Measurements from ENCODE around the gene COL9A2. TPM values are rescaled to one million over a fixed set of nuclear protein-coding genes. Genes with fewer than 3 reads are reported as not detected.
A peak's percentile ranks its signal among the peaks of the same experiment; 100 is the strongest.

COL9A2 gene
- total RNA-seq, 4 donors from 2014 or later: 0.07 to 8.9 TPM; not detected in 2

DNA sequence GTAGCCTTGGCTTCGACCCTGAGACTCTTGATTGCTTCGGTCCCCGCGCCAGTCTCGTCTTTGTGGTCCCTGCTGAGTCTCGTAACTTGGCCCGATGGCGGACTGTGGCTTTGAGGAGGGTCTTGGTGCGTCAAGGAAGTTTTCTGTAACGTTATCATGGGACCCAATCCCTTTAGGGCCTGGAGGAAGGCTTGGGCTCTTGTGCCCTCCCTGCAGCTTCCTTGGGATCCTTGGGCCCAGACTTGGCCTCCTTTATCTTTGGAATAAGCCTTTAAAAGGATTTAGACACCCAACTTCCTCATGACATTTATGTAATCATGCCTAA, 58.7 kb downstream of the COL9A2 start:
- TF ChIP-seq POLR2A (IDR thresholded peaks at IDR 0.05): no peak
- Histone ChIP-seq H3K27ac (peak overlapping the region; percentile 83 to 98 (median 88)), H3K9me3 (no peaks in the 10 kb centered on the region), H3K4me1 (peaks cover 32 to 50% of the 10 kb centered on the region in 2 donors), H3K27me3 (no peaks in the 10 kb centered on the region), H3K36me3 (peaks cover 0 to 30% of the 10 kb centered on the region in 2 donors), H3K4me3 (peak overlapping the region; percentile 90 to 100 (median 93))
- in situ Hi-C loops (cut with MboI; ENCODE audit: low sequenced_read_pairs in 4 of 4): loop anchor here in 3 of 4 donors (5.0 to 10.0 kb wide), 3 partner anchors 94 to 104 kb away; partner anchors contain the start of gene RLF (in 2 of the 3)
- DNase-seq (no peak), ATAC-seq (no peak)
- intact Hi-C loops (cut with DNase I; ENCODE audit: low total_unique reads): loop anchor here (5.0 kb wide), 3 partner anchors 114 to 216 kb away; partner anchors contain the start of genes CAP1 and SMAP2

DNA sequence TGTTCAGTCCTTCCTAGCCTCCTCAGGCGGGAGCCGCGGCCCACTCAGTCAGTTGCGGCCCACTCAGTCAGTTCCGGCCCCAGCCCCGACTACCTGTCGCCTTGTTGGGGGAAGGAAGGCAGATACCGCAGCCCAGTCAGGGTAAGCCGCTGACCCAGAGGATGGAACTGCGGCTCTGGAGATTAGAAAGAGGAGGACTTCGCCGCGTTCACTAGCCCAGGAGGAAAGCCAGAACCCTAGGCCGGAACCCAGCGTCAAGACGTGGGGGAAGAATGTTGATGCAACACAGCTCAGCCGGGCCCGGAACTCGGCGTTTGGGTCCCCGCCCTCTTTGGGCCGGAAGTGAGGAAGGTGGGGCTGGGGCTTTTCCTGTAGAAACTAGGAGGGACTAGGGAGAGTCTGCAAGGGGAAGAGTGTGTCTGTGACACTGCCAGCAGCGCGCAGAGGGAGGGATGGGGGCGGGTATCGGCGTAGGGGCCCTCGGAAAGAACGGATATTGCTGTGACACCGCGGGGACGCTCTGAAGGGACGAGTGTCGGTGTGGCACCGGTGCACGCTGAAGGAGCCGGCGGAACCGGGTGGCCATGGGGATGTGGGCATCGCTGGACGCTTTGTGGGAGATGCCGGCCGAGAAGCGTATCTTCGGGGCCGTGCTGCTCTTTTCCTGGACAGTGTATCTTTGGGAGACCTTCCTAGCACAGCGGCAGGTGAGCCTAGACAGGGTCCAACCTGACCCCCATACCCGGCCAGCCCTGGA, 59.2 kb downstream of the COL9A2 start, which contains the start of gene ZMPSTE24:
Gene ZMPSTE24, plus strand, starts transcription at position 549 of the 757 bp plus-strand sequence. Its CDS starts 36 bp downstream, at position 585.
- Histone ChIP-seq H3K4me1 (peaks cover 29 to 45% of the 10 kb centered on the region in 2 donors), H3K9me3 (no peaks in the 10 kb centered on the region), H3K27ac (peak within 1 kb of the TSS; percentile 83 to 98 (median 88)), H3K36me3 (peaks cover 0 to 25% of the 10 kb centered on the region in 2 donors), H3K27me3 (no peaks in the 10 kb centered on the region), H3K4me3 (peak within 1 kb of the TSS; percentile 90 to 100 (median 93))
- TF ChIP-seq, protein P1, sequence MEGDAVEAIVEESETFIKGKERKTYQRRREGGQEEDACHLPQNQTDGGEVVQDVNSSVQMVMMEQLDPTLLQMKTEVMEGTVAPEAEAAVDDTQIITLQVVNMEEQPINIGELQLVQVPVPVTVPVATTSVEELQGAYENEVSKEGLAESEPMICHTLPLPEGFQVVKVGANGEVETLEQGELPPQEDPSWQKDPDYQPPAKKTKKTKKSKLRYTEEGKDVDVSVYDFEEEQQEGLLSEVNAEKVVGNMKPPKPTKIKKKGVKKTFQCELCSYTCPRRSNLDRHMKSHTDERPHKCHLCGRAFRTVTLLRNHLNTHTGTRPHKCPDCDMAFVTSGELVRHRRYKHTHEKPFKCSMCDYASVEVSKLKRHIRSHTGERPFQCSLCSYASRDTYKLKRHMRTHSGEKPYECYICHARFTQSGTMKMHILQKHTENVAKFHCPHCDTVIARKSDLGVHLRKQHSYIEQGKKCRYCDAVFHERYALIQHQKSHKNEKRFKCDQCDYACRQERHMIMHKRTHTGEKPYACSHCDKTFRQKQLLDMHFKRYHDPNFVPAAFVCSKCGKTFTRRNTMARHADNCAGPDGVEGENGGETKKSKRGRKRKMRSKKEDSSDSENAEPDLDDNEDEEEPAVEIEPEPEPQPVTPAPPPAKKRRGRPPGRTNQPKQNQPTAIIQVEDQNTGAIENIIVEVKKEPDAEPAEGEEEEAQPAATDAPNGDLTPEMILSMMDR (IDR thresholded peaks at IDR 0.05 in 4 of 5, conservative IDR thresholded peaks at IDR 0.05 in 1 of 5): no peak
- peak; percentile 60 to 69 for TF ChIP-seq POLR2A (IDR thresholded peaks at IDR 0.05)
- DNase-seq: peak; percentile 94 to 97
- intact Hi-C loops (cut with DNase I; ENCODE audit: low total_unique reads): loop anchor here (2.0 to 5.0 kb wide), 4 partner anchors 97 to 216 kb away; partner anchors contain the start of genes CAP1, RLF and SMAP2
- ATAC-seq: peak; percentile 98 to 99
- in situ Hi-C loops (cut with MboI; ENCODE audit: low sequenced_read_pairs in 4 of 4): loop anchor here in 3 of 4 donors (5.0 to 10.0 kb wide), 3 partner anchors 93 to 103 kb away; partner anchors contain the start of gene RLF (in 2 of the 3)

DNA sequence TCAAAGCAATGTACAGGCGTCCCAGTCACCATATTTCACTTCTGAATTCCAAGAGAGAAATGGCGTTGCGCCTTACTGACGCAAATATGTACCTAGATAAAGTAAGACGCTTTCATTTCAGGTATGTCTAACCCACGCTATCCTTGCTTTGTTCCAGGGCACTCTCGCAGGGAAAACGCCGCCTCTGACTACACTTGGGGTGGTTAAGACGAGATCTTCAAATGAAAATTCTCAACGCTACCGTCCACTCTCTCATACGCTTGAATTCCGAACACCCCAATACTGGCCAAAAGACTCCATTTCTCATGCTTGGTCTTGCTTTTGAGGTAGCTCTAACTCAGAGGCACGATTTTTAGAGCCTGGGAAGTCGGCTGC, 59.8 kb downstream of the COL9A2 start:
- Histone ChIP-seq H3K9me3 (no peaks in the 10 kb centered on the region), H3K27me3 (no peaks in the 10 kb centered on the region), H3K4me1 (peaks cover 29 to 41% of the 10 kb centered on the region in 2 donors), H3K4me3 (peak overlapping the region; percentile 90 to 100 (median 93)), H3K36me3 (peaks cover 0 to 20% of the 10 kb centered on the region in 2 donors), H3K27ac (peak overlapping the region; percentile 83 to 98 (median 88))
- intact Hi-C loops (cut with DNase I; ENCODE audit: low total_unique reads) (loop anchor here (2.0 to 5.0 kb wide), 4 partner anchors 96 to 215 kb away; partner anchors contain the start of genes CAP1, RLF and SMAP2), in situ Hi-C loops (cut with MboI; ENCODE audit: low sequenced_read_pairs in 4 of 4) (loop anchor here in 3 of 4 donors (5.0 to 10.0 kb wide), 3 partner anchors 92 to 102 kb away; partner anchors contain the start of gene RLF (in 2 of the 3))
- DNase-seq (no peak), ATAC-seq (peak; percentile 7 to 18)
- TF ChIP-seq, protein P1 (IDR thresholded peaks at IDR 0.05 in 4 of 5, conservative IDR thresholded peaks at IDR 0.05 in 1 of 5): no peak
- no peak for TF ChIP-seq POLR2A (IDR thresholded peaks at IDR 0.05)

DNA sequence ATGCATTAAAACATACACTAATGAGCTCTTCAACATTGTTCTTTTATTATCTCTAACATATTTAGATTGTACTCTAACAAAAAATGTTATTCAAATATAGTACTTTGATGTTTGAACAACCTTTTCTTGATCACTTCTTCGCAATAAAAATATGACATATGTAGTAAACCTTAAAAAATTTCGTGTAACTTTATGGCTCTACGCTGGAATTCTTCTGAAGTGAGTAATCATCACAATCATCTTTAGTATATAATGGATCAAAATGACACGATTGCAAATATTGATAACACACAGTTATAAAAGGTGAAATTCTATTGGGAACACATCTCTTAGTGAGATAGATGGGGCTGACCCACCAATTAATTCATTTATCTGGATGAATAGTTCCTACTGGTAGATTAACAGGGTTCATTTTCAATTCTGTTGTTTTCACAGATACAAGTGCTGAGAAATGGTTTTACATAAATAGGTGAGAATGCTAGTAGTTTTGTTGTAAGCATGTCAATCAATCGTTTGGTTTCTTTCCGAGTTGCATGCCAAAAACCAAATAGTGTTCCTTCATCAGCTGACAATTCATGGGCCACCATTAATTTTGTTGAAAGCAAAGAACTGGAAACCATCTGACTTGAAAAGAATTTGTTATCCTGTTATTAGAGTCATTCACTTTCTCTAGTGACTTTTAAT, 60.5 kb downstream of the COL9A2 start:
- H3K27ac ChIP-seq: peak overlapping the region; percentile 83 to 98 (median 88)
- peaks cover 29 to 35% of the 10 kb centered on the region in 2 donors for H3K4me1 ChIP-seq
- H3K9me3 ChIP-seq: no peaks in the 10 kb centered on the region
- no peak for TF ChIP-seq POLR2A (IDR thresholded peaks at IDR 0.05)
- TF ChIP-seq, protein P1 (IDR thresholded peaks at IDR 0.05 in 4 of 5, conservative IDR thresholded peaks at IDR 0.05 in 1 of 5): no peak
- ATAC-seq (no peak), DNase-seq (no peak)
- in situ Hi-C loops (cut with MboI; ENCODE audit: low sequenced_read_pairs in 4 of 4): loop anchor here in 3 of 4 donors (5.0 to 10.0 kb wide), 3 partner anchors 92 to 102 kb away; partner anchors contain the start of gene RLF (in 2 of the 3)
- H3K27me3 ChIP-seq: no peaks in the 10 kb centered on the region
- intact Hi-C loops (cut with DNase I; ENCODE audit: low total_unique reads): loop anchor here (2.0 to 5.0 kb wide), 4 partner anchors 96 to 214 kb away; partner anchors contain the start of genes CAP1, RLF and SMAP2
- peak overlapping the region; percentile 90 to 100 (median 93) for H3K4me3 ChIP-seq
- peaks cover 0 to 12% of the 10 kb centered on the region in 2 donors for H3K36me3 ChIP-seq
